Activated T-helper 17 cell treated with anti-CD3 and anti-CD28 coated beads, Interleukin-2, amount 50 U/mL, for 72 hours (primary cell): ENCODE data around the gene PHAF1. TPM values are rescaled to one million over a fixed set of nuclear protein-coding genes. Genes with fewer than 3 reads are reported as not detected.
A peak's percentile ranks its signal among the peaks of the same experiment; 100 is the strongest.

ENCODE experiments used
- ATAC-seq: fragments of 150-1000 bp; cut with Tn5 transposase; replicated peaks from 2 replicates; pipeline ENCODE4 v1.10.0; 2021; ENCODE audit warnings: mild to moderate bottlenecking, moderate library complexity
- H3K27ac Mint-ChIP-seq: one replicate; pipeline ENCODE4 v1.8.0; 2022; ENCODE audit warnings: mixed read lengths
- H3K27me3 Mint-ChIP-seq: one replicate; pipeline ENCODE4 v1.8.0; 2022; ENCODE audit warnings: mixed read lengths
- H3K36me3 Mint-ChIP-seq: one replicate; pipeline ENCODE4 v1.8.0; 2022; ENCODE audit warnings: low read depth, mild to moderate bottlenecking, mixed read lengths
- H3K4me1 Mint-ChIP-seq: one replicate; pipeline ENCODE4 v1.8.0; 2022; ENCODE audit warnings: mixed read lengths
- H3K4me3 Mint-ChIP-seq: one replicate; pipeline ENCODE4 v1.8.0; 2022; ENCODE audit warnings: mild to moderate bottlenecking, mixed read lengths
- H3K9me3 Mint-ChIP-seq: one replicate; pipeline ENCODE4 v1.8.0; 2022; ENCODE audit warnings: mixed read lengths
- total RNA-seq, 2 donors: library from RNA; stranded (reverse); gene quantifications; one replicate each; pipeline ENCODE4 v1.2.3, GENCODE V29; 2022

The PHAF1 gene
- total RNA-seq, 2 donors from 2014 or later: 14.8 to 18.0 TPM

DNA sequence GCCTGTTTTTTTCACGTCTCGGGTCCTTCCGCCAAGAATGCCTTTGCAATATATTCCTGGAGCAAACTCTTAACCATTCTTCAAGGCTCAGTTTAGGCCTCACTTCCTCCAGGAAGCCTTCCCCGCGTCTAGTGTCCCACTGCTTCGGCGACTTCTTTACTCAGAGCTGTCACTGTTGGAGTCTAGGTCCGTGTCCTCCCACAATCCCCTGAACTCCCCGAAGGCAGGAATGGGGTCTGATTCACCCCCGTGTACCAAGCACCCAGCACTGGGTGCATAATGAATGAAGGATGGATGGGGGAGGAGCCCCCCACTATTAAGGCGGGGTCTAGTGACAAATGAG is 73.5 kb downstream of the PHAF1 start:
- no peaks in the 10 kb centered on the region for H3K27me3 Mint-ChIP-seq
- ATAC-seq: no peak

DNA sequence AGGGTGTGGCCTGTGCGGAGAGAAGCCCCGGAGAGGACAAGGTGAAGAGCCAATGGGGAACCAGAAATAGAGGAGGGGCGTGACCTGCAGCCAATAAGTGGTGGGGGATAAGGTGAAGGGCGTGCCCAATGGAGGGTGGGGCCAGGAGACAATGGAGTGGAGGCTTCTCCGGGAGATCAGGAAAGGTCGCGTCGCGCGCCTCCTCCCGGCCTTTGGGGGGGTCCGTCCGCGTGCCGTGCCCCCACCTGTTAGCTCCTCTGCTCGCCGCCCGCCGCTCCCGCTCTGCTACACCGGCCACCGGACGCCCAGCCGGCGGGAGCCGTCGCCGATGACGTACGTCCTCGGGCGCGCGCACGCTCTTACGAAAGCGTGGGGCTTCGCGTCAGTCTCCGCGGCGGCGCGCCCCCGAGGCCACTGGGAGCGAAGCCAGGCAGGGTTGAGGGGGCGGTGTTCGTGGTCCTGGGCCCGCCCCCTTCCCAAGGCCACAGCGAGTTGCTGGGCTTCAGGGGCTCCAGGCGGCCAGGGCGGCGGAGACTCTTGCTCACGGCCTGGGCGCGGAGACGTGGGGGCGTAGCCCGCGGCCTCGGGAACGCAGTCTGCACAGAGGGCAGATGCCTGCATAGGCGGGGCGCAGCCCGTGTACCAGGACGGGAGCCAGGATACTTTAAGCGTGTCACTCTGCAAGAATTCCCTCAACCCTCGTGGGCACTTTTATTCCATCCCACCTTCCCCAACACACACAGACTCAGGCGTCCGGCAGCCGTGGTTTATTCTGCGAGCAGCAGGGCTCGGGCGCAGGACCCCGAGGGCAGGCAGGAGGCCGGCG is 74.1 kb downstream of the PHAF1 start, which contains the start of gene MATCAP1:
TSS of gene MATCAP1 (minus strand) at position 337 of the 826 bp plus-strand sequence. CDS start 3,353 bp downstream, outside the sequence.
- Mint-ChIP-seq H3K27ac (no peak within 1 kb of the TSS), H3K36me3 (peaks cover 7% of the 10 kb centered on the region), H3K9me3 (no peaks in the 10 kb centered on the region), H3K27me3 (no peaks in the 10 kb centered on the region), H3K4me1 (peaks cover 11% of the 10 kb centered on the region), H3K4me3 (no peak within 1 kb of the TSS)
- ATAC-seq: peak; percentile 94

More for the DNA sequence above, 73.5 kb downstream of the PHAF1 start:
- Mint-ChIP-seq H3K4me3 (no peak overlapping the region), H3K27ac (no peak overlapping the region), H3K36me3 (peaks cover 9% of the 10 kb centered on the region), H3K9me3 (no peaks in the 10 kb centered on the region), H3K4me1 (peaks cover 13% of the 10 kb centered on the region)

DNA sequence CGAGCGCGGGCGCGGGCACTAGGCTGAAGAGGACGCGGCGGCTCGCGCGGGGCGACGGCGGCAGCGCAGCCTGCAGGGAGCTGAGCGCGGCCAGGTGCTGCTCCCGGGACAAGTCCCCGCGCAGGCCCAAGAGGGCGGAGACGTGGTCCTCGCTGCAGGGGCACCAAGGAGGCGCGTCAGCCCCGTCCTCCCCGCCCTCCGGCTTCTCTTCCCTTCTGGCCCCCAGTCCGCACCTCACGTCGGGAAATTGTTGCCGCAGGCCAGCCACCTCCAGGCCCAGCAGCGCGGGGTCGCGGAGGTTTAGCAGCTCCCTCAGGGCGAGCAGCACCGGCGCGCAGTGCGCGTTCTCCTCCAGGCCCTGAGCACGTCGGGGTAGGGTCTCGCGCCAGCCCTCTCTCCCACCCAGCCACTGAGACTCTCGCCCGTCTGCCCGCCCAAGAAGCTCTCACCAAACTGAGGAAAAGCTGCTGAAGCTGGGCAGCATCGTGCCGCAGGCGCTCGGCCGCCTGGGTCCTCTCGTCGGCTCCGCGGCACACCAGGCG is 74.8 kb downstream of the PHAF1 start:
- no peak overlapping the region for H3K4me3 Mint-ChIP-seq

DNA sequence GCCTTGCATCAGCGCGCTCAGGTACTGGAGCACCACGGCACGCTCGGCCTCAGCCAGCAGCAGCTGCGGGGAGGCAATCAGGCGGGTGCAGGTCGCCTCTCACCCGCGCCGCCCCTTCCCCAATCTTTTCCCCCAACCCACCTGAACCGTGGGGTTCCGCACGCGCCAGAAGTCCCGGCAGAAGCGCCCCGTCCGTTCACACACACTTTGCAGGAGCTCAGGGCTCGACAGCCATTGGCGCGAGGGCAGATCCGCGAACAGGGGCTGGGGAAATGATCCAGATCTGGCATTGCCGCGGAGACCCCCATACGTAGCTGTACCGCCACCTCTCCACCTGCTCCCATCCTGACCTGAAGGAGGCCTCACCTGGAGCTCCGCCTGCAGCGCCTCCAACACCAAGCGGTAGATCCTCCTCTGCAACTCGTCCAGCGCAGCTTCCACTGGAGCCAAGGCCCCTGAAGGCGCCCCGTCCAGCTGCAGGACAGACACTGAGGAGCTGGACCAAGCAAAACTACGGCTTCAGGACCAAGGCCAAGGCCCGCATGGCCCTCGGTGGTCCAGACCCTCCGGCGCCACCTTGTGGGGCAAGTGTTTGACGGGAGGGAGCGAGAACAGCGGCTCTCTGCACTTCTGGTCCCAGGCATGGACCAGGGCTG is 75.4 kb downstream of the PHAF1 start:
- Mint-ChIP-seq H3K9me3 (no peaks in the 10 kb centered on the region), H3K27me3 (no peaks in the 10 kb centered on the region), H3K27ac (peak overlapping the region; percentile 65), H3K36me3 (peaks cover 5% of the 10 kb centered on the region), H3K4me3 (no peak overlapping the region), H3K4me1 (peaks cover 8% of the 10 kb centered on the region)
- peak; percentile 23 for ATAC-seq

More for the DNA sequence above, 74.8 kb downstream of the PHAF1 start:
- Mint-ChIP-seq H3K9me3 (no peaks in the 10 kb centered on the region), H3K4me1 (peaks cover 8% of the 10 kb centered on the region), H3K27ac (no peak overlapping the region), H3K27me3 (no peaks in the 10 kb centered on the region), H3K36me3 (peaks cover 5% of the 10 kb centered on the region)
- peak; percentile 15 for ATAC-seq

DNA sequence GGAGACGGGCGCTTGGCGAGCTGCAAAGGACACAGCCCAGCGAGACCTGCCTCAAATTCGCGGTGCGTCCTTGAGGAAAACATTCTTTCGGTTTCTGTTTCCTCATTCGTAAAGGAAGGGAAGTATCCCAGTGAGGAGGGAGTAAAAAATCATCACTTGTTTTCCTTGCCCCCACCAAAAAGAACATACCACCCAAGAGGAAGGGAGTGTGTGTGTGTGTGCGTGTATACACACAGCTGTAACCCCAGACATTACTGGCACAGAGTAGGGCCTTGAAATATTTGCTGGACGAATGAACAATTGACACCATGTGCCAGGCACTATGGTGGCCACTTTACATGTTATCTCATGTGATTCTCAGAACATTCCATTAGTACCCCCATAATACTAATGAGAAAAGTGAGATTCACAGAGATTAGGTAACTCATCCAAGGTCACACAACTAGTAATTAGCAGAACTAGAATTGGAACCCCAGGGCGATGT is 76.0 kb downstream of the PHAF1 start:
- Mint-ChIP-seq H3K4me1 (peaks cover 8% of the 10 kb centered on the region), H3K36me3 (peaks cover 5% of the 10 kb centered on the region), H3K27ac (peak overlapping the region; percentile 65), H3K9me3 (no peaks in the 10 kb centered on the region), H3K4me3 (no peak overlapping the region), H3K27me3 (no peaks in the 10 kb centered on the region)
- ATAC-seq: no peak

DNA sequence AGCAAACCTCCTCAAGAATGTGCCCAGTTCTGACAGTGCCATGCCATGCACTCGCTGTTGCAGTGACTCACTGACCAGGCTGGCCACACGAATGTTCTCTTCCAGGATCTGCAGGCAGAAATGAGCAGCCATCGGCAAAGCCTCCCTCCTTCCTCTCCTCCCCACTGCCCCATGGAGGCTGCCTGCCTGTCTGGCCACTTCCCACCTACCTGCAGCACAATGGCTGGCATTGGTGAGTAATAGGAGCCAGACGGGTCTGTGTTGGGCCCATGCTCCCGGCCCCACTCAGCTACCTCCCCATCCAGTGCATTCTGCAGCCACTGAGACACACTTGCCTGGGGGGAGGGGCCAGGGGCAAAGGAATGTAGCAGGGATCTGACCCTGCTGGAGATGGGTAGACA is 76.8 kb downstream of the PHAF1 start:
- Mint-ChIP-seq H3K36me3 (peaks cover 5% of the 10 kb centered on the region), H3K27ac (no peak overlapping the region)
- no peak for ATAC-seq

DNA sequence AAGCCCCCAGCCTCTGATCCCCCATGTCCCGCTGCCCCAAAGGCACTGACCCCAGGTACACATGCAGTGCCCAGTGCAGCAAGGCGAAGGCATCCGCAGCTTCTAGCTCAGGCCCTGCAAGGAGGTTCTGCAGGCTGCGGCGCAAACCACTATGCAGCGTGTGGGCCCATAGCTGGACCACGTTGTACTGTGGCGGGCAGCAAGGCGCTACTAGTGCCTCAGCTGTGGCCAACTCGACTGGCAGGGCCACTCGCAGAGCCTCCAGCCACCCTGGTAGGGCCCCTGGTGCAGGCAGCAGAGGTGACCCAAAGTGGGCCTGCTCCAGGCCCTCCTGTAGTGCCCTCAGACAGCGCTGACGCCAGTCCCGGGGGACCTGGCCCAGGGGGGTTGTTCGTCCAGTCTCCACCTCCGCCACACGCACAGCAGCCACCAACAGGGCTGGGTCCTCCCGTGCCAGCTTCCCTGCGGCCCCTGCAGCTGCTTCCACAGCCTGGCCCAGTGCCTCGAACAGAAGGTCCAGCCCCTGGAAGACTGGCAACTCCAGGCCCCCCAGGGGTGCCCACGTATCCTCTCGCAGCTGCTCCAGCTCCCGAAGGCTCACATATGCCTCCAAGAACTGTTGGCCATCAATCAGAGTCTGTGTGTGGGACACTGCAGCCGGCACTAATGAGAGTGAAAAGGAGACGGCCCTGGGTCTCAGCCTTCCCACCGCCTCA is 77.6 kb downstream of the PHAF1 start:
- no peak overlapping the region for H3K4me3 Mint-ChIP-seq
- H3K9me3 Mint-ChIP-seq: no peaks in the 10 kb centered on the region
- ATAC-seq: no peak
- H3K27me3 Mint-ChIP-seq: no peaks in the 10 kb centered on the region
- peaks cover 15% of the 10 kb centered on the region for H3K4me1 Mint-ChIP-seq
- no peak overlapping the region for H3K27ac Mint-ChIP-seq
- peaks cover 5% of the 10 kb centered on the region for H3K36me3 Mint-ChIP-seq

More for the DNA sequence above, 76.8 kb downstream of the PHAF1 start:
- H3K4me1 Mint-ChIP-seq: peaks cover 13% of the 10 kb centered on the region
- no peaks in the 10 kb centered on the region for H3K9me3 Mint-ChIP-seq
- H3K4me3 Mint-ChIP-seq: no peak overlapping the region
- H3K27me3 Mint-ChIP-seq: no peaks in the 10 kb centered on the region

DNA sequence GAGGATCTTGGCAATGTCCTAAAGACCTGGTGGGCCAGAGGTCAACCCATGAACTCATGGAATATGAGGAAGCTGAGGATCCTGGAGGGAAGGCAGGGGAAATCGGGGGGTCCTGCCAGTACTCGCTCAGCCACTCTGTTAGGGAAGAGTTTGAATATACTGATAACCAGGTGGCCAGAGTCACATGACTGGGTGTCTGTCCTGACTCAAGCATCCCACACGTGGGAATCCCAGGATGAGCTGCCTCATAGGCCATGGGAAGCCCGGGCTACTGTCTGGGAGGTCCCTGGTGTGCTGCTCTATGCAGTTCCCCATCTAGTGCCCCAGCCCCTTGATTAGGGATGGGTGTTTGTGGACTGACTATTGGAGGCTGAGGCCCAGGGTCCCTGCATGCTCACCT is 78.6 kb downstream of the PHAF1 start:
- no peak overlapping the region for H3K27ac Mint-ChIP-seq
- H3K27me3 Mint-ChIP-seq: no peaks in the 10 kb centered on the region
- H3K4me1 Mint-ChIP-seq: peaks cover 15% of the 10 kb centered on the region
- peaks cover 15% of the 10 kb centered on the region for H3K36me3 Mint-ChIP-seq
- no peak for ATAC-seq
- no peak overlapping the region for H3K4me3 Mint-ChIP-seq
- no peaks in the 10 kb centered on the region for H3K9me3 Mint-ChIP-seq

DNA sequence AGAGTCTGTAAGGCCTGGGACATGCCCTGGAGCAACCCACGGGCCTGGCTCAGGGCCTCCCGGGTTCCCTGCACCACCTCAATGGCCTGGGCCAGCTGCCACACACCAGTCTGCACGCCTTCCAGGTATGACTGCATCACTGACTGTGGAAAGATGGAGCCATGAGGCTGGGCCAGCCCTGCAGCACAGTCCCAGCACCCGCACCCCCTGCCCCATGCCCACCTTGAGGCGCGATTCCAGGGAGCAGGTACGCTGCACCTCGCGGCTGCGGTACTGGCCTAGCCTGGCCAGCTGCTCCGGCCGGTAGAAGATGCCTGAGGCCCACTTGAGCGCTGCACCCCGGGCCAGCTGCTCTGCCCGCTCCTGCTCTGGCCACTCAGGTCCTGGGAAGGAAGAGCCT is 79.1 kb downstream of the PHAF1 start:
- Mint-ChIP-seq H3K27ac (no peak overlapping the region), H3K4me3 (no peak overlapping the region), H3K9me3 (no peaks in the 10 kb centered on the region), H3K27me3 (no peaks in the 10 kb centered on the region), H3K4me1 (peaks cover 17% of the 10 kb centered on the region), H3K36me3 (peaks cover 20% of the 10 kb centered on the region)
- ATAC-seq: no peak

DNA sequence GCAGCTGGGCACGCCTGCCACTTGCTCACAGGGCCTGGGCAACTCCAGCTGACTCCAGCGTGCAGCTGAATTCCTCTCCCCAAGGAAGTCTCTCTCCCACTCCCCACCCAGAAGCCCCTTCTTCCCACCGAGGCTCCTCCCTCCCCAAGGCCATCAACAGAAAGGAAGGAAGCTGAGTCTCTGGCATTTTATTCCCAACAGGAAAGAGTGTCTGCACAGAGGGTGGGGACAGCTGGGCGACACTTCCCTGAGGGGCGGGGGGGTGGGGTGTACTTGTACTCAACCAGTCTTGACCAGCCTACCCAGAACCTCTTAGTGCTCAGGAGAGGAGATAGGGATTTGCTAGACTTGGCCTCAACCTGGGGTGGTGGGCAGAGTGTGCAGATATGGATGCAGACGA is 80.3 kb downstream of the PHAF1 start, which contains the start of gene EXOC3L1:
TSS of gene EXOC3L1 (minus strand) at position 96 of the 400 bp plus-strand sequence. CDS start 460 bp downstream, outside the sequence.
- H3K27ac Mint-ChIP-seq: peak within 1 kb of the TSS; percentile 88
- peaks cover 32% of the 10 kb centered on the region for H3K36me3 Mint-ChIP-seq
- no peaks in the 10 kb centered on the region for H3K9me3 Mint-ChIP-seq
- H3K27me3 Mint-ChIP-seq: no peaks in the 10 kb centered on the region
- no peak for ATAC-seq
- H3K4me3 Mint-ChIP-seq: peak within 1 kb of the TSS; percentile 85
- peaks cover 20% of the 10 kb centered on the region for H3K4me1 Mint-ChIP-seq

DNA sequence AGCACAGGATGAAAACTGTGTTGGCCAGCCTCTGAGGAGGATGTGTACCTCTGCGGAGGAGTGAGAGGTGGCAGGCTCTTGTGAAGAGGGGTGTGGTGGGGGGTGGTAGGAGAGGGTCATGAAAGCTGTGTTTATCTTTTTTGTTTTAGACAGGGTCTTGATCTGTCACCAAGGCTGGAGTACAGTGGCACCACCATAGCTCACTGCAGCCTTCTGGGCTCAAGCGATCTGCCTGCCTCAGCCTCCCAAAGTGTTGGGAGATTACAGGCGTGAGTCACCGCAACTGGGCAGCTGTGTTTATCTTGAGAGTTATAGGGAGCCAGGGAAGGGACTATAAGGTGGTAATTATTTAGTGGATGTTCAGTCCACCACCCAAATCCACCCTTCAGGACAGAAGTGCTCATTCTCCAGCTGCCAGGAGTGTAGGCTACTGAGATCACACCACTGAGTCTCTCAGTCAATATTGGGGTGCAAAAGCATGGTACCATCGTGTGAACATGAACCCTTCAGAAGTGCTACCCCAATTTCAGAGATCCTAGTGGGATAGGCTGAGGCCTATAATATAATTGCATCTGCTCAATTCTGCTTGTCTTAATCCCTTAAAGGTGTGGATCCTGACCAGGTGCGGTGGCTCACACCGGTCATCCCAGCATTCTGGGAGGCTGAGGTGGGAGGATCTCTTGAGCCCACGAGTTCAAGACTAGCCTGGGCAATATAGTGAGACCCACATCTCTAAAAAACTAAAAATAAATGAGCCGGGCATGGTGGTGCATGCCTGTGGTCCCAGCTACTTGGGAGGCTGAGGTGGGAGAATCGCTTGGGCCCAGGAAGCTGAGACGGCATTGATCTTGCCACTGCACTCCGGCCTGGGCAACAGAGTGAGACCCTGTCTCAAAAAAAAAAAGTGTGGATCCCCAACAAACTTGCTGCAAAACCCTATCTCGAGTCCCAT is 81.0 kb downstream of the PHAF1 start:
- H3K4me1 Mint-ChIP-seq: peaks cover 15% of the 10 kb centered on the region
- H3K4me3 Mint-ChIP-seq: peak overlapping the region; percentile 85
- no peaks in the 10 kb centered on the region for H3K9me3 Mint-ChIP-seq
- H3K27me3 Mint-ChIP-seq: no peaks in the 10 kb centered on the region
- no peak for ATAC-seq
- peak overlapping the region; percentile 88 for H3K27ac Mint-ChIP-seq
- H3K36me3 Mint-ChIP-seq: peaks cover 34% of the 10 kb centered on the region

DNA sequence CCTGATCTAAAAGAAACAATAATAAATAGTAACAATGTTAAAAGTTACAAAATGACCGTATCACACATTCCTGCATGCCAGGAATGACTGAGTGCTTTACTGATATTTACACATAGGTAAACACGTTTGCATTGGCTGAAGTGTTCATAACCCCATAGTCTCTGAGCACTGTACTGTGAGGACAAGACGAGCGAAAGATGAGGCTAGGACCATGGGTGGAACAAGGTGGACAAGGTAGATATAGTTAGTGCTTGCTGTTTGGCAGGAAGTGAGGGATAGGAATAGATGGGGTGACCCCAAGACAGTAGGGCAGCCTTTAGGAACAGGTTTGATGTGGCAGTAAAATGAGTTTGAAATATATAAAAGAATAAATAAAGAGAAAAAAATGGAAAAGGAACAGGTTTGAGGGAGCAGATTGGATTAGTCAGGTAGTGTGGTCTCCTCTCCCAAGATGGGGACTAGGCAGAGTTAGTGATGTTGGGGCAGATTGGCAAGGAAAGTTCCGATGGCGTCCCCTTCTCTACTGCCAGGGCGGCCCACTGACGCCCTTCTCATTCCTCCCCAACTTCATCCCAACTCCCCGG is 81.8 kb downstream of the PHAF1 start:
- Mint-ChIP-seq H3K27ac (peak overlapping the region; percentile 88), H3K27me3 (no peaks in the 10 kb centered on the region), H3K4me1 (peaks cover 22% of the 10 kb centered on the region), H3K4me3 (peak overlapping the region; percentile 85), H3K9me3 (no peaks in the 10 kb centered on the region), H3K36me3 (peaks cover 42% of the 10 kb centered on the region)
- peak; percentile 16 for ATAC-seq
